Measurements from ENCODE around the gene ELL2.

Gene ELL2

GRCh38 chr5:95958310-95959014, 3.2 kb downstream of the ELL2 start:
- H3K4me1 ChIP-seq, result peaks cover 24% of the 10 kb centered on the region
- no peak overlapping the region for H3K4me2 ChIP-seq
- H3K4me3 ChIP-seq, result no peak overlapping the region
- no peaks in the 10 kb centered on the region for H3K9me3 ChIP-seq
- H3K36me3 ChIP-seq, result no peaks in the 10 kb centered on the region
- TF ChIP-seq Cebpa-rat (IDR thresholded peaks at IDR 0.05), result no peak
- peaks cover 22% of the 10 kb centered on the region for H4K20me1 ChIP-seq
- H3K9ac ChIP-seq, result no peak overlapping the region
- peaks cover 23% of the 10 kb centered on the region for H3K27me3 ChIP-seq
- no peak overlapping the region for H3K27ac ChIP-seq

- TF ChIP-seq Cebpa-rat (IDR thresholded peaks at IDR 0.05), result no peak
- peaks cover 22% of the 10 kb centered on the region for H4K20me1 ChIP-seq
- H3K4me3 ChIP-seq, result no peak overlapping the region
- no peaks in the 10 kb centered on the region for H3K36me3 ChIP-seq
- H3K4me2 ChIP-seq, result no peak overlapping the region
- no peaks in the 10 kb centered on the region for H3K9me3 ChIP-seq
- H3K27ac ChIP-seq, result no peak overlapping the region
- H3K9ac ChIP-seq, result no peak overlapping the region
- H3K27me3 ChIP-seq, result peaks cover 23% of the 10 kb centered on the region
- H3K4me1 ChIP-seq, result peaks cover 24% of the 10 kb centered on the region
These were observed 4.0 kb downstream of the ELL2 start for GRCh38 chr5:95957561-95958203.

GRCh38 chr5:95956900-95957293, 4.8 kb downstream of the ELL2 start:
- Histone ChIP-seq H4K20me1 (peaks cover 22% of the 10 kb centered on the region), H3K4me3 (no peak overlapping the region), H3K4me2 (no peak overlapping the region)

GRCh38 chr5:95956021-95956899, 5.4 kb downstream of the ELL2 start:
- no peak overlapping the region for H3K9ac ChIP-seq
- H4K20me1 ChIP-seq, result peaks cover 22% of the 10 kb centered on the region
- TF ChIP-seq Cebpa-rat (IDR thresholded peaks at IDR 0.05), result no peak
- no peak overlapping the region for H3K27ac ChIP-seq
- H3K36me3 ChIP-seq, result no peaks in the 10 kb centered on the region
- H3K4me2 ChIP-seq, result no peak overlapping the region
- H3K4me3 ChIP-seq, result no peak overlapping the region
- peaks cover 20% of the 10 kb centered on the region for H3K4me1 ChIP-seq
- H3K9me3 ChIP-seq, result no peaks in the 10 kb centered on the region
- peaks cover 23% of the 10 kb centered on the region for H3K27me3 ChIP-seq

More at GRCh38 chr5:95956900-95957293, 4.8 kb downstream of the ELL2 start:
- H3K4me1 ChIP-seq, result peaks cover 20% of the 10 kb centered on the region
- no peak overlapping the region for H3K9ac ChIP-seq
- H3K9me3 ChIP-seq, result no peaks in the 10 kb centered on the region
- H3K36me3 ChIP-seq, result no peaks in the 10 kb centered on the region
- no peak for TF ChIP-seq Cebpa-rat (IDR thresholded peaks at IDR 0.05)
- peaks cover 23% of the 10 kb centered on the region for H3K27me3 ChIP-seq
- no peak overlapping the region for H3K27ac ChIP-seq

GRCh38 chr5:95954716-95955115, 6.9 kb downstream of the ELL2 start:
- Histone ChIP-seq H4K20me1 (peaks cover 15% of the 10 kb centered on the region), H3K9ac (no peak overlapping the region), H3K4me2 (no peak overlapping the region), H3K4me1 (peaks cover 8% of the 10 kb centered on the region; the same call in 1 of the 2 replicates), H3K27me3 (peaks cover 8% of the 10 kb centered on the region), H3K36me3 (no peaks in the 10 kb centered on the region), H3K9me3 (no peaks in the 10 kb centered on the region), H3K27ac (no peak overlapping the region), H3K4me3 (no peak overlapping the region)
- no peak for TF ChIP-seq Cebpa-rat (IDR thresholded peaks at IDR 0.05)

GRCh38 chr5:95953021-95953702, 8.5 kb downstream of the ELL2 start:
- peaks cover 8% of the 10 kb centered on the region; the same call in 1 of the 2 replicates for H3K4me1 ChIP-seq

GRCh38 chr5:95951916-95952315, 9.7 kb downstream of the ELL2 start:
- H3K27ac ChIP-seq, result no peak overlapping the region
- peaks cover 8% of the 10 kb centered on the region; the same call in 1 of the 2 replicates for H3K4me1 ChIP-seq
- no peaks in the 10 kb centered on the region for H3K9me3 ChIP-seq
- no peak overlapping the region for H3K4me2 ChIP-seq
- no peaks in the 10 kb centered on the region for H3K27me3 ChIP-seq
- TF ChIP-seq Cebpa-rat (IDR thresholded peaks at IDR 0.05), result no peak
- no peak overlapping the region for H3K4me3 ChIP-seq
- no peaks in the 10 kb centered on the region for H4K20me1 ChIP-seq
- no peak overlapping the region for H3K9ac ChIP-seq
- no peaks in the 10 kb centered on the region for H3K36me3 ChIP-seq

More at GRCh38 chr5:95953021-95953702, 8.5 kb downstream of the ELL2 start:
- H3K27me3 ChIP-seq, result no peaks in the 10 kb centered on the region
- TF ChIP-seq Cebpa-rat (IDR thresholded peaks at IDR 0.05), result no peak
- no peaks in the 10 kb centered on the region for H3K36me3 ChIP-seq
- H3K4me2 ChIP-seq, result no peak overlapping the region
- no peaks in the 10 kb centered on the region for H4K20me1 ChIP-seq
- no peak overlapping the region for H3K9ac ChIP-seq
- H3K4me3 ChIP-seq, result no peak overlapping the region
- H3K9me3 ChIP-seq, result no peaks in the 10 kb centered on the region
- H3K27ac ChIP-seq, result no peak overlapping the region

GRCh38 chr5:95949810-95950209, 11.8 kb downstream of the ELL2 start:
- no peaks in the 10 kb centered on the region for H3K4me1 ChIP-seq
- no peak overlapping the region for H3K27ac ChIP-seq
- H3K4me3 ChIP-seq, result no peak overlapping the region
- no peaks in the 10 kb centered on the region for H4K20me1 ChIP-seq
- no peak for TF ChIP-seq Cebpa-rat (IDR thresholded peaks at IDR 0.05)
- H3K4me2 ChIP-seq, result no peak overlapping the region
- H3K36me3 ChIP-seq, result no peaks in the 10 kb centered on the region
- H3K9me3 ChIP-seq, result no peaks in the 10 kb centered on the region
- H3K27me3 ChIP-seq, result no peaks in the 10 kb centered on the region
- no peak overlapping the region for H3K9ac ChIP-seq

GRCh38 chr5:95948631-95949030, 13.0 kb downstream of the ELL2 start:
- H3K27ac ChIP-seq, result no peak overlapping the region
- no peaks in the 10 kb centered on the region for H3K9me3 ChIP-seq
- H3K9ac ChIP-seq, result no peak overlapping the region
- H3K36me3 ChIP-seq, result no peaks in the 10 kb centered on the region
- TF ChIP-seq Cebpa-rat (IDR thresholded peaks at IDR 0.05), result no peak
- H3K4me2 ChIP-seq, result no peak overlapping the region
- H3K4me1 ChIP-seq, result no peaks in the 10 kb centered on the region
- H3K27me3 ChIP-seq, result no peaks in the 10 kb centered on the region
- no peaks in the 10 kb centered on the region for H4K20me1 ChIP-seq
- H3K4me3 ChIP-seq, result no peak overlapping the region

Measured in BLaER1 (cell line).